ENCODE data around the gene WNT11.

Gene WNT11

GRCh38 chr11:76212086-76213035 lies 6.1 kb upstream of the WNT11 start:
- POLR2A ChIA-PET, result interaction anchor here (1.1 kb wide), 1 partner anchor 22 kb away, joined by 3 read pairs; no protein-coding TSS in a partner anchor
- H3K4me3 ChIP-seq (ENCODE audit: control insufficient read depth in 1 of 7, extremely low read depth in 1 of 7, insufficient read depth in 4 of 7, low read depth in 2 of 7, low read length in 6 of 7), result peak overlapping the region in 1 of 7 experiments; percentile 11
- 91% methylated on average over 7 of the region's 7 CpGs for WGBS (ENCODE audit: insufficient coverage)
- no peaks in the 10 kb centered on the region for H3K36me3 ChIP-seq (ENCODE audit: control insufficient read depth in 4 of 4, insufficient read depth in 4 of 4, low read length in 3 of 4)
- CTCF ChIA-PET, result interaction anchor here (0.7 to 9.3 kb wide), 7 partner anchors 9 to 208 kb away, joined by 3 to 102 read pairs (median 4); no protein-coding TSS in a partner anchor
- DNase-seq, result peak in 1 of 3 donors; percentile 17
- H3K4me1 ChIP-seq (ENCODE audit: control extremely low read depth in 1 of 4, control insufficient read depth in 4 of 4, insufficient read depth in 4 of 4, low read length in 3 of 4), result peaks cover 0 to 45% (median 38%) of the 10 kb centered on the region in 4 experiments
- peaks cover 16 to 61% (median 29%) of the 10 kb centered on the region in 5 experiments for H3K27me3 ChIP-seq (replicated peaks in 2 of 5; ENCODE audit: control insufficient read depth in 4 of 5, insufficient read depth in 5 of 5, low read length in 4 of 5)
- no peak overlapping the region for H3K27ac ChIP-seq (ENCODE audit: insufficient read depth in 1 of 2, low read depth in 1 of 2, low read length in 2 of 2, poor library complexity in 1 of 2, severe bottlenecking in 2 of 2)
- no peaks in the 10 kb centered on the region for H3K9me3 ChIP-seq (ENCODE audit: control extremely low read depth in 1 of 5, control insufficient read depth in 4 of 5, insufficient read depth in 2 of 5, low read depth in 1 of 5, low read length in 4 of 5)

DNA sequence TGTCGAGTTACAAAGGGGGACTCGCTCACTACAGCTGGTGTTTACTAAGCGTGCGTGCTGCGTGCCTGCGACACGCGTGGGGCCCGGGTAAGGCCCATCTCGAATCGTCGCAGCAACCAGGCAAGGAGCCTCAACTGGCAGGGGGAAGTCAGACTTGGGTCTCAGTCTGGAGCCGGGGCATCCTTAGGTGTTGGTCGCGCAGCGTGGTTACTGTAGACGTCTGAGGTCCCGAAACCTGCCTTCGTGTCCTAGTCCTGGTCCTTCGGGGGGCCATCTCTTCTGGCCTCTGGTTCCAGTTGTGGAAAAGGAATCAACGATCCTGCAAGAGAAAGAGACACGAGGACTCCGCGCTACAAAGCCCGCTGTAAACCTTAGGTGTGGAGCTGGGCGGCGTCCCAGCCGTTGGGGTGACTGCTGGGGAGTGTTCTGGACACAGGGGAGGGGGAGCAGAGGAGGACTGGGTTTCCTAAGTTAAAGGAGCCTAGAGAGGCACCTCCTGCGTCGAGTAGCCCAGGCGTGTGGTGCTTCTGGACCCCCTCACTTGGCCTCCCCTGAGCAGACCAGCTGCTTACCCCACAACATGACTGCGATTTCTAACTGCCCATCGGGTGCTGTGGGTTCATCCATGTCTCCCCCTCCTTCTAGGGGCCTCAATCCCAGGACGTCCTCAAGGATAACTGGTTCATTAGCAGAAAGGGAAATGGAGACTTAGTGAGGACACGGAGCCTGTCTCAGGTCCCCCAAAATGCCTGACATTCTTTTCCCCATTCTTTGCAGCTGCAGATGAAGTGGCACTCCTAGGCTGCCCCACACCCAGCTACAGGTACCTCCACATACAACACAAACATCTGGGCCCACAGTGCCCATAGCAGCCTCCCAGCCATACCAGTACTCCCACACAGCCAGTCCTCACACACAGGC lies 4.9 kb upstream of the WNT11 start:
- Histone ChIP-seq H3K4me3 (ENCODE audit: control insufficient read depth in 1 of 7, extremely low read depth in 1 of 7, insufficient read depth in 4 of 7, low read depth in 2 of 7, low read length in 6 of 7) (peak overlapping the region; percentile 5 to 81 (median 69)), H3K27ac (ENCODE audit: insufficient read depth in 1 of 2, low read depth in 1 of 2, low read length in 2 of 2, poor library complexity in 1 of 2, severe bottlenecking in 2 of 2) (no peak overlapping the region), H3K27me3 (replicated peaks in 2 of 5; ENCODE audit: control insufficient read depth in 4 of 5, insufficient read depth in 5 of 5, low read length in 4 of 5) (peaks cover 20 to 73% (median 31%) of the 10 kb centered on the region in 5 experiments), H3K4me1 (ENCODE audit: control extremely low read depth in 1 of 4, control insufficient read depth in 4 of 4, insufficient read depth in 4 of 4, low read length in 3 of 4) (peaks cover 0 to 56% (median 49%) of the 10 kb centered on the region in 4 experiments), H3K9me3 (ENCODE audit: control extremely low read depth in 1 of 5, control insufficient read depth in 4 of 5, insufficient read depth in 2 of 5, low read depth in 1 of 5, low read length in 4 of 5) (no peaks in the 10 kb centered on the region), H3K36me3 (ENCODE audit: control insufficient read depth in 4 of 4, insufficient read depth in 4 of 4, low read length in 3 of 4) (no peaks in the 10 kb centered on the region)
- 36% methylated on average over 34 of the region's 35 CpGs for WGBS (ENCODE audit: insufficient coverage)
- CTCF ChIA-PET, result interaction anchor here (0.7 to 9.3 kb wide), 8 partner anchors 9 to 300 kb away, joined by 3 to 102 read pairs (median 4); no protein-coding TSS in a partner anchor
- POLR2A ChIA-PET, result interaction anchor here (0.8 to 1.6 kb wide), 2 partner anchors 24 to 93 kb away, joined by 3 to 5 read pairs; no protein-coding TSS in a partner anchor
- DNase-seq, result no peak

DNA sequence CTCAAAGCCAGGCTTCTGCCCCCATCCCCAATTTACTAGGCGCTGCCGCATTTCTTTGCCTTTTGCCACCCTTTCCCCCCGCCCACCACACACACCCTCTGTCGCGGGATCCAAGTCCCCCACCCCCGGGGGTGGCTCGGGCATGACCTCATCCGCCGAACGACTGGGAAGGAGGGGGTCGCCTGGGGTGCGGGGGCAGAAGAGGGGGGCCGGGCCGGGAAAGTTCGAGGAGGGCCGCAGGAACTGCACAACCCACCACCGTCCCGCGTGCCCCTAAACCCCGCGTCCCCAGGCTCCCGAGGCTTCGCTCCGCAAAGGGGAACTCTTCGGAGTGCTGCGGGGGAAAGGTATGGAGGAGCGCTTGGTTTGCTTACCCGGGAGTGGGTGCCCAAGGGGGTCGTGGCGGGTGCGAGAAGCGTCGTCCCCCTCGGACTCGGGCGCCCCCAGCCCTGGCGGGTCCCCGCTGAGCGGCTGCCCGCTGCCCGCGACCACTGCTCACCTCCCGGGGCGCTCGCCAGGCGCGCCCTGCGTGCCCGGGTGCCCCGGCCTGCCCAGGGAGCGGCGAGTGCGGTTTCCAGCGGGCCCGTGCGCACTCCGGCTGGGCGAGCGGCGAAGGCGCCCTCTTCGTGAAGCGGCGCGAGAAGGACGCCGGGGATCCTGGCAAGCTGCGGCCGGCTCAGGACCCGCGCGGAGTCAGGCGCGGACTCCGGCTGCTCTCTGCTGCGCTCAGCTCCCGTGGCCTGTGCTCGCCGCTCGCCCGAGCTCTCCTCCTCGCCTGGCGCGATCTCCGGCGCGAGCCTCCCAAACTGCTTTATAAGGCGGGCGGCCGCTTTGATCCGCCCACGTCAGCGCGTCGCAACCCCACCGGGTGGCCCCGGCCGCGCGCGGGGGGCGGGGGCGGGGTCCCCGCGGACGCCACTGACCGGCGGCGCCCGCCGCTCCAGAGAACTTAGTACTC lies 4.0 kb upstream of the WNT11 start:
- 0% methylated on average over 74 of the region's 111 CpGs for WGBS (ENCODE audit: insufficient coverage)
- ChIA-PET POLR2A (interaction anchor here (0.8 to 1.6 kb wide), 2 partner anchors 25 to 94 kb away, joined by 3 to 5 read pairs; no protein-coding TSS in a partner anchor), CTCF (interaction anchor here (1.0 to 9.3 kb wide), 13 partner anchors 8 to 301 kb away, joined by 3 to 102 read pairs (median 9); no protein-coding TSS in a partner anchor)
- Histone ChIP-seq H3K4me1 (ENCODE audit: control extremely low read depth in 1 of 4, control insufficient read depth in 4 of 4, insufficient read depth in 4 of 4, low read length in 3 of 4) (peaks cover 0 to 65% (median 55%) of the 10 kb centered on the region in 4 experiments), H3K9me3 (ENCODE audit: control extremely low read depth in 1 of 5, control insufficient read depth in 4 of 5, insufficient read depth in 2 of 5, low read depth in 1 of 5, low read length in 4 of 5) (no peaks in the 10 kb centered on the region), H3K4me3 (ENCODE audit: control insufficient read depth in 1 of 7, extremely low read depth in 1 of 7, insufficient read depth in 4 of 7, low read depth in 2 of 7, low read length in 6 of 7) (peak overlapping the region; percentile 5 to 86 (median 70)), H3K27me3 (replicated peaks in 2 of 5; ENCODE audit: control insufficient read depth in 4 of 5, insufficient read depth in 5 of 5, low read length in 4 of 5) (peaks cover 20 to 83% (median 38%) of the 10 kb centered on the region in 5 experiments), H3K27ac (ENCODE audit: insufficient read depth in 1 of 2, low read depth in 1 of 2, low read length in 2 of 2, poor library complexity in 1 of 2, severe bottlenecking in 2 of 2) (no peak overlapping the region), H3K36me3 (ENCODE audit: control insufficient read depth in 4 of 4, insufficient read depth in 4 of 4, low read length in 3 of 4) (no peaks in the 10 kb centered on the region)
- DNase-seq, result peak; percentile 50 to 82 (median 80)

DNA sequence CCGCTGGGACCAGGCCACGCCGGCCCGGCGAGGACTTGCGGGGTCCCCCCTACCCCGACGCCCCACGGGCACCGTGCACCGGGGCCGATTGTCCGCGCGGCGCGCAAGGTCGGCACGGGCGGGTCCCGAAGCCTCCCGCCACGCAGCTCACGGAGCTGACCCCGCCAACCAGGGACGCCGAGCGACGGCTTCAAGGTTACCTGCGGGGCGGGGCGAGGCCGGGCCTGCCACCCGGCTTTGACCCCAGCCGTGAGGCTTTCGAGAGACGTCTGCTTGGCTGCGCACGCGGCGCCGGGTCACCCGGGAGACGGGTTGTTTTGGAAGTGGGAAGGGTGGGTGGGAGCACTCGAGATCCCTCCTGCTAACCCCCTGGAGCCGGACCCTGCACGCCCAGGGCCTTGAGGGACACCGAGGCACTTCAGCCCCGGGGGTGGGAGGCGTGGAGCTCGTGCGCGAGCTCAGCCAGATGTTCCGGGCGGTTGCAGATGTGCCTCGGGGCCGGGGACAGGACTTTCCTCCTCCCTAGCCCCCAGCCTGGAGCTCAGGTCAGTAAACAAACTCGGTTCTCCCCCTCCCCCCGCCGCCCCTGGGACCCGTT lies 3.2 kb upstream of the WNT11 start:
- Histone ChIP-seq H3K27ac (ENCODE audit: insufficient read depth in 1 of 2, low read depth in 1 of 2, low read length in 2 of 2, poor library complexity in 1 of 2, severe bottlenecking in 2 of 2) (no peak overlapping the region), H3K36me3 (ENCODE audit: control insufficient read depth in 4 of 4, insufficient read depth in 4 of 4, low read length in 3 of 4) (no peaks in the 10 kb centered on the region), H3K4me3 (ENCODE audit: control insufficient read depth in 1 of 7, extremely low read depth in 1 of 7, insufficient read depth in 4 of 7, low read depth in 2 of 7, low read length in 6 of 7) (peak overlapping the region; percentile 20 to 86 (median 70)), H3K27me3 (replicated peaks in 2 of 5; ENCODE audit: control insufficient read depth in 4 of 5, insufficient read depth in 5 of 5, low read length in 4 of 5) (peaks cover 20 to 90% (median 43%) of the 10 kb centered on the region in 5 experiments), H3K4me1 (ENCODE audit: control extremely low read depth in 1 of 4, control insufficient read depth in 4 of 4, insufficient read depth in 4 of 4, low read length in 3 of 4) (peaks cover 0 to 67% (median 55%) of the 10 kb centered on the region in 4 experiments), H3K9me3 (ENCODE audit: control extremely low read depth in 1 of 5, control insufficient read depth in 4 of 5, insufficient read depth in 2 of 5, low read depth in 1 of 5, low read length in 4 of 5) (no peaks in the 10 kb centered on the region)
- CTCF ChIA-PET, result interaction anchor here (0.7 to 9.3 kb wide), 26 partner anchors 8 to 312 kb away, joined by 3 to 102 read pairs (median 5); no protein-coding TSS in a partner anchor
- POLR2A ChIA-PET, result interaction anchor here (0.6 to 1.2 kb wide), 2 partner anchors 25 to 260 kb away, joined by 3 to 4 read pairs; no protein-coding TSS in a partner anchor
- 2% methylated on average over 19 of the region's 61 CpGs for WGBS (ENCODE audit: insufficient coverage)
- DNase-seq, result no peak

DNA sequence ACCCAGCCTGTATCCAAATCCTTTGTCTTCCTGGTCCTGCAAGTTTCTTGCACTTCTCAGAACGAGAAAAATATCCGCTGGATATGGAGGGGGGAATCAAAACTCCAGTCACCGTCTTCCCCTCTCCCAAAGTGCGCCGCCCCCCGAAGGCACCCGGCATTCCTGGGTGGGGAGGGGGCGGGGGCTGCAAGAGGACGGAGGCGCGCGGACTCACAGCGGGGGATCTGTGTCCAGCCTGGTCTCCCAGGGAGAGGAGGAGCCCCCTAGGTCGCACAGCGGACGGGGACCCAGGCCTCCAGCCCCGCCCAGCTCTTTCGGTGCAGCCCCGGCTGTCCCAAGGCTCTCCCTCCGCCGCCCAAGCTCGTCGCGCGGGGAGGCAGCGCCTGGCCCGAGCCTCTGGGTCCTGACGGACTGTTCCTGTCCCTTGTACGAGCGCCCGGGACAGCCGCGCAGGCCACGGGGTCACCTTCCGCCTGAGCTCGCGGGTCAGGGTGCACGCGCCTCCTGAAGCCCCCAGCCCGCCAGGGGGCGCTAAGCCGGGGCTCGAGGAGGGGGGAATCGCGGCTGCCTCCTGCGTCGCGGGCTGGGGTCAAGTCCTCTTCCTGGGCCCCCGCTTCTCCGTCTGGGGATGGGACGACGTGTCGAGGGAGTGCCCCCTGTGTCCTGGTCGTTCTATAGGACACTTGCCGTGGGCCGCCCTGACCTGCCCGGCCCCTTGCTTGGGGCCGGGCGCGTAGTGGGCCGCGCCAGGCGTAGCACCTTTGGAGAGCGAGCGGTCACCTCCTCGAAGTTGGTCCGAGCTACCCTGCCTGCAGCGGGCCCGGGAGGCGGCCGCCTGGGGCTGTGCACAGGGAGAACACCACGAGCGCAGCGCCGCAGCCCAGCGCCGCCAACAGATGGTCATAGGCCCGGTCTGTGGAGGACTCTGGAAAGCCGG lies 2.4 kb upstream of the WNT11 start:
- ChIA-PET CTCF (interaction anchor here (0.7 to 9.3 kb wide), 38 partner anchors 9 to 311 kb away, joined by 3 to 102 read pairs (median 5); no protein-coding TSS in a partner anchor), POLR2A (interaction anchor here (0.6 to 1.3 kb wide), 3 partner anchors 26 to 260 kb away, joined by 3 to 4 read pairs (median 3); no protein-coding TSS in a partner anchor)
- Histone ChIP-seq H3K4me1 (ENCODE audit: control extremely low read depth in 1 of 4, control insufficient read depth in 4 of 4, insufficient read depth in 4 of 4, low read length in 3 of 4) (peaks cover 0 to 67% (median 55%) of the 10 kb centered on the region in 4 experiments), H3K27ac (ENCODE audit: insufficient read depth in 1 of 2, low read depth in 1 of 2, low read length in 2 of 2, poor library complexity in 1 of 2, severe bottlenecking in 2 of 2) (no peak overlapping the region), H3K36me3 (ENCODE audit: control insufficient read depth in 4 of 4, insufficient read depth in 4 of 4, low read length in 3 of 4) (no peaks in the 10 kb centered on the region), H3K9me3 (ENCODE audit: control extremely low read depth in 1 of 5, control insufficient read depth in 4 of 5, insufficient read depth in 2 of 5, low read depth in 1 of 5, low read length in 4 of 5) (no peaks in the 10 kb centered on the region), H3K27me3 (replicated peaks in 2 of 5; ENCODE audit: control insufficient read depth in 4 of 5, insufficient read depth in 5 of 5, low read length in 4 of 5) (peaks cover 20 to 94% (median 49%) of the 10 kb centered on the region in 5 experiments), H3K4me3 (ENCODE audit: control insufficient read depth in 1 of 7, extremely low read depth in 1 of 7, insufficient read depth in 4 of 7, low read depth in 2 of 7, low read length in 6 of 7) (peak overlapping the region; percentile 47 to 86 (median 70))
- WGBS (ENCODE audit: insufficient coverage), result 0% methylated on average over 63 of the region's 79 CpGs
- peak; percentile 60 to 78 (median 77) for DNase-seq
